Hepatocyte (in vitro differentiated cells): ENCODE results near the gene PARVG. TPM values are rescaled to one million over a fixed set of nuclear protein-coding genes. Genes with fewer than 3 reads are reported as not detected.

Experiments used
- DNase-seq: peaks from one replicate; pipeline ENCODE4 v3.0.0-alpha.2; 2016; ENCODE audit warnings: low spot score
- H2AFZ ChIP-seq: fragments of 200-600 bp; sonication (generic); 2 replicates; pipeline ENCODE4 v1.6.0; 2016; ENCODE audit warnings: antibody characterized with exemption, mild to moderate bottlenecking
- H3K27ac ChIP-seq: fragments of 200-600 bp; sonication (generic); 2 replicates; pipeline ENCODE4 v1.5.1; 2016; ENCODE audit warnings: mild to moderate bottlenecking
- H3K27me3 ChIP-seq: fragments of 200-600 bp; sonication (generic); 2 replicates; pipeline ENCODE4 v1.6.1; 2016
- H3K36me3 ChIP-seq: fragments of 200-600 bp; sonication (generic); replicated peaks from 2 replicates; pipeline ENCODE4 v1.5.1; 2016; ENCODE audit warnings: low read depth; ENCODE audit not compliant: insufficient read depth
- H3K4me1 ChIP-seq: fragments of 200-600 bp; sonication (generic); 2 replicates; pipeline ENCODE4 v1.5.1; 2016; ENCODE audit warnings: mild to moderate bottlenecking, moderate library complexity; ENCODE audit not compliant: insufficient read depth
- H3K4me2 ChIP-seq: fragments of 200-600 bp; sonication (generic); 2 replicates; pipeline ENCODE4 v1.6.0; 2016
- H3K4me3 ChIP-seq: fragments of 200-600 bp; sonication (generic); 2 replicates; pipeline ENCODE4 v1.5.1; 2016; ENCODE audit warnings: mild to moderate bottlenecking
- H3K79me2 ChIP-seq: fragments of 200-600 bp; sonication (generic); 2 replicates; pipeline ENCODE4 v1.6.0; 2017; ENCODE audit warnings: mild to moderate bottlenecking
- H3K9me2 ChIP-seq: fragments of 200-600 bp; sonication (generic); replicated peaks from 2 replicates; pipeline ENCODE4 v1.6.0; 2017; ENCODE audit warnings: mild to moderate bottlenecking; ENCODE audit not compliant: insufficient read depth
- H3K9me3 ChIP-seq: fragments of 200-600 bp; sonication (generic); 2 replicates; pipeline ENCODE4 v1.5.1; 2016; ENCODE audit warnings: low read depth, mild to moderate bottlenecking
- H4K20me1 ChIP-seq: fragments of 200-600 bp; sonication (generic); 2 replicates; pipeline ENCODE4 v1.6.0; 2016; ENCODE audit warnings: mild to moderate bottlenecking; ENCODE audit not compliant: insufficient read depth, poor library complexity, severe bottlenecking
- CTCF ChIP-seq: fragments of 200-600 bp; sonication (generic); IDR thresholded peaks from 2 replicates; pipeline ENCODE4 v1.5.1; 2016; ENCODE audit warnings: antibody characterized with exemption, mild to moderate bottlenecking; ENCODE audit not compliant: poor library complexity
- EZH2 ChIP-seq: fragments of 200-600 bp; sonication (generic); IDR thresholded peaks from 2 replicates; pipeline ENCODE4 v1.6.1; 2016; ENCODE audit warnings: antibody characterized with exemption, mild to moderate bottlenecking, borderline replicate concordance
- EZH2phosphoT487 ChIP-seq: fragments of 200-600 bp; sonication (generic); IDR thresholded peaks from one replicate; pipeline ENCODE4 v1.6.1; 2018; ENCODE audit warnings: antibody characterized with exemption, mild to moderate bottlenecking, low read depth, moderate library complexity; ENCODE audit not compliant: unreplicated experiment, severe bottlenecking
- whole genome bisulfite sequencing: methylation state at CpG from one replicate; pipeline ENCODE4 v1.1.6; 2016; ENCODE audit warnings: low lambda C conversion rate; ENCODE audit errors: missing lambda C conversion rate; 5-methylcytosine and 5-hydroxymethylcytosine counted together
- polyA plus RNA-seq: library from polyadenylated mRNA; unstranded; fragments of >200 nt; fragmentation: Nextera tagmentation; extraction: Ambion mirVana; gene quantifications from 2 replicates; pipeline ENCODE4 v1.2.1, GENCODE V29; 2016
- total RNA-seq: library from RNA; depleted of rRNA; stranded (reverse); fragments of >200 nt; gene quantifications from 2 replicates; pipeline ENCODE4 v1.2.3, GENCODE V29; 2014

PARVG gene
- total and polyA plus RNA-seq, 2 experiments from 2014 or later: 0.77 to 1.00 TPM

- TF ChIP-seq EZH2: no peak
- no peak for TF ChIP-seq EZH2phosphoT487
- TF ChIP-seq CTCF: no peak
- Histone ChIP-seq H3K27me3 (no peaks in the 10 kb centered on the region), H2AFZ (no peak overlapping the region), H3K79me2 (no peaks in the 10 kb centered on the region), H3K4me1 (no peaks in the 10 kb centered on the region), H3K4me3 (no peak overlapping the region), H3K9me3 (no peaks in the 10 kb centered on the region), H3K36me3 (no peaks in the 10 kb centered on the region), H3K4me2 (no peak overlapping the region), H3K9me2 (no peaks in the 10 kb centered on the region), H3K27ac (no peak overlapping the region), H4K20me1 (no peaks in the 10 kb centered on the region)
- DNase-seq: no peak
- WGBS: 71% methylated on average over 10 of the region's 11 CpGs
Measured at GRCh38 chr22:44225091-44225689, 44.5 kb downstream of the PARVG start.

- Histone ChIP-seq H3K79me2 (no peaks in the 10 kb centered on the region), H3K4me3 (no peak overlapping the region), H3K9me2 (no peaks in the 10 kb centered on the region), H4K20me1 (no peaks in the 10 kb centered on the region), H3K27me3 (no peaks in the 10 kb centered on the region), H3K4me2 (no peak overlapping the region), H3K27ac (no peak overlapping the region), H3K9me3 (no peaks in the 10 kb centered on the region), H3K36me3 (no peaks in the 10 kb centered on the region), H2AFZ (no peak overlapping the region), H3K4me1 (no peaks in the 10 kb centered on the region)
- DNase-seq: no peak
- WGBS: 73% methylated on average over 8 of the region's 8 CpGs
- TF ChIP-seq EZH2 (no peak), EZH2phosphoT487 (no peak), CTCF (no peak)
Measured at GRCh38 chr22:44225812-44226211, 45.1 kb downstream of the PARVG start.

GRCh38 chr22:44229331-44229730, 48.6 kb downstream of the PARVG start:
- 90% methylated on average over 3 of the region's 3 CpGs for WGBS
- Histone ChIP-seq H3K79me2 (no peaks in the 10 kb centered on the region), H4K20me1 (no peaks in the 10 kb centered on the region), H3K4me3 (no peak overlapping the region), H3K4me1 (no peaks in the 10 kb centered on the region), H3K36me3 (no peaks in the 10 kb centered on the region), H2AFZ (no peak overlapping the region), H3K27ac (no peak overlapping the region), H3K27me3 (no peaks in the 10 kb centered on the region), H3K9me2 (no peaks in the 10 kb centered on the region), H3K4me2 (no peak overlapping the region), H3K9me3 (no peaks in the 10 kb centered on the region)
- TF ChIP-seq CTCF (no peak), EZH2 (no peak), EZH2phosphoT487 (no peak)
- no peak for DNase-seq

GRCh38 chr22:44229809-44230208, 49.1 kb downstream of the PARVG start:
- no peaks in the 10 kb centered on the region for H3K9me2 ChIP-seq

More at GRCh38 chr22:44229809-44230208, 49.1 kb downstream of the PARVG start:
- WGBS: 80% methylated on average over 2 of the region's 2 CpGs
- H3K27me3 ChIP-seq: no peaks in the 10 kb centered on the region
- H3K27ac ChIP-seq: no peak overlapping the region
- no peak for TF ChIP-seq CTCF
- TF ChIP-seq EZH2phosphoT487: no peak
- no peak for TF ChIP-seq EZH2
- no peaks in the 10 kb centered on the region for H3K4me1 ChIP-seq
- H4K20me1 ChIP-seq: no peaks in the 10 kb centered on the region
- no peaks in the 10 kb centered on the region for H3K9me3 ChIP-seq
- H3K4me2 ChIP-seq: no peak overlapping the region
- H3K79me2 ChIP-seq: no peaks in the 10 kb centered on the region
- no peak overlapping the region for H2AFZ ChIP-seq
- DNase-seq: no peak
- H3K36me3 ChIP-seq: no peaks in the 10 kb centered on the region
- H3K4me3 ChIP-seq: no peak overlapping the region
